HL-60/S4 treated with phorbol 12-myristate 13-acetate at 8.2 ng/mL for 4 days and 3 days (cell line): ENCODE measurements around the gene LRRC55.

Source experiments
- in situ Hi-C: fragments of 300-500 bp; cut with MboI; formaldehyde crosslinking; loops from 2 replicates; pipeline ENCODE4 v1.15.0; 2022; ENCODE audit warnings: low sequenced_read_pairs

Gene LRRC55

GRCh38 chr11:57233702-57234101 is 51.9 kb downstream of the LRRC55 start:
- in situ Hi-C loops = no loop called here

- in situ Hi-C loops = no loop called here
These were observed 54.3 kb downstream of the LRRC55 start for GRCh38 chr11:57235761-57236703.

- in situ Hi-C loops = no loop called here
These were observed 55.5 kb downstream of the LRRC55 start, which contains the start of gene APLNR for GRCh38 chr11:57237204-57237681. APLNR (minus strand) TSS chr11:57237250; CDS start chr11:57237004, 246 bp downstream.

GRCh38 chr11:57239348-57239747 is 57.6 kb downstream of the LRRC55 start:
- in situ Hi-C loops = no loop called here

GRCh38 chr11:57240007-57240406 is 58.3 kb downstream of the LRRC55 start:
- in situ Hi-C loops = loop anchor here (10.0 kb wide), 1 partner anchor 115 kb away; no protein-coding TSS in a partner anchor

GRCh38 chr11:57240757-57241156 is 59.0 kb downstream of the LRRC55 start:
- in situ Hi-C loops = loop anchor here (10.0 kb wide), 1 partner anchor 116 kb away; no protein-coding TSS in a partner anchor
